GM12801 (cell line): ENCODE results near the gene ATOH8.

Experiments
- TF ChIP-seq, protein P1 (sequence below): IDR thresholded peaks from one replicate; pipeline ENCODE4 v1.5.1; 2011; ENCODE audit warnings: control low read depth; ENCODE audit not compliant: insufficient read length; ENCODE audit errors: extremely low read depth

The ATOH8 gene

GRCh38 chr2:85794491-85795121, 40.8 kb downstream of the ATOH8 start:
- TF ChIP-seq, protein P1, sequence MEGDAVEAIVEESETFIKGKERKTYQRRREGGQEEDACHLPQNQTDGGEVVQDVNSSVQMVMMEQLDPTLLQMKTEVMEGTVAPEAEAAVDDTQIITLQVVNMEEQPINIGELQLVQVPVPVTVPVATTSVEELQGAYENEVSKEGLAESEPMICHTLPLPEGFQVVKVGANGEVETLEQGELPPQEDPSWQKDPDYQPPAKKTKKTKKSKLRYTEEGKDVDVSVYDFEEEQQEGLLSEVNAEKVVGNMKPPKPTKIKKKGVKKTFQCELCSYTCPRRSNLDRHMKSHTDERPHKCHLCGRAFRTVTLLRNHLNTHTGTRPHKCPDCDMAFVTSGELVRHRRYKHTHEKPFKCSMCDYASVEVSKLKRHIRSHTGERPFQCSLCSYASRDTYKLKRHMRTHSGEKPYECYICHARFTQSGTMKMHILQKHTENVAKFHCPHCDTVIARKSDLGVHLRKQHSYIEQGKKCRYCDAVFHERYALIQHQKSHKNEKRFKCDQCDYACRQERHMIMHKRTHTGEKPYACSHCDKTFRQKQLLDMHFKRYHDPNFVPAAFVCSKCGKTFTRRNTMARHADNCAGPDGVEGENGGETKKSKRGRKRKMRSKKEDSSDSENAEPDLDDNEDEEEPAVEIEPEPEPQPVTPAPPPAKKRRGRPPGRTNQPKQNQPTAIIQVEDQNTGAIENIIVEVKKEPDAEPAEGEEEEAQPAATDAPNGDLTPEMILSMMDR, result no peak

GRCh38 chr2:85795331-85796045, 41.7 kb downstream of the ATOH8 start:
- TF ChIP-seq, protein P1, result no peak

DNA sequence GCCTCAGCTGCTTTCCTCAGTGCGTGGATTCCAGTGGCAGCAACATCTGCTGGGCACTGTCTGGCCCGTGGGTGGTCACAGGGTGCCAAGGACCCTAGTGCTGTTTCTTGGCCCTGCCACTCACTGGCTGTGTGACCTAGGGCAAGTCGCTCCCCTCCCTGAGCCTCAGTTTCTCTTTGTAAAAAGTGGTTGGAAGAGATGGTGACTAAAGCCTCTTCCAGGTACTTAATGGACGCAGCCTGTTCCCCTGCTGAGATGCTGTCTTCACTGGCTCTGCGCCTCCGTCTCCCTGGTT, 42.2 kb downstream of the ATOH8 start:
- TF ChIP-seq, protein P1, result no peak

DNA sequence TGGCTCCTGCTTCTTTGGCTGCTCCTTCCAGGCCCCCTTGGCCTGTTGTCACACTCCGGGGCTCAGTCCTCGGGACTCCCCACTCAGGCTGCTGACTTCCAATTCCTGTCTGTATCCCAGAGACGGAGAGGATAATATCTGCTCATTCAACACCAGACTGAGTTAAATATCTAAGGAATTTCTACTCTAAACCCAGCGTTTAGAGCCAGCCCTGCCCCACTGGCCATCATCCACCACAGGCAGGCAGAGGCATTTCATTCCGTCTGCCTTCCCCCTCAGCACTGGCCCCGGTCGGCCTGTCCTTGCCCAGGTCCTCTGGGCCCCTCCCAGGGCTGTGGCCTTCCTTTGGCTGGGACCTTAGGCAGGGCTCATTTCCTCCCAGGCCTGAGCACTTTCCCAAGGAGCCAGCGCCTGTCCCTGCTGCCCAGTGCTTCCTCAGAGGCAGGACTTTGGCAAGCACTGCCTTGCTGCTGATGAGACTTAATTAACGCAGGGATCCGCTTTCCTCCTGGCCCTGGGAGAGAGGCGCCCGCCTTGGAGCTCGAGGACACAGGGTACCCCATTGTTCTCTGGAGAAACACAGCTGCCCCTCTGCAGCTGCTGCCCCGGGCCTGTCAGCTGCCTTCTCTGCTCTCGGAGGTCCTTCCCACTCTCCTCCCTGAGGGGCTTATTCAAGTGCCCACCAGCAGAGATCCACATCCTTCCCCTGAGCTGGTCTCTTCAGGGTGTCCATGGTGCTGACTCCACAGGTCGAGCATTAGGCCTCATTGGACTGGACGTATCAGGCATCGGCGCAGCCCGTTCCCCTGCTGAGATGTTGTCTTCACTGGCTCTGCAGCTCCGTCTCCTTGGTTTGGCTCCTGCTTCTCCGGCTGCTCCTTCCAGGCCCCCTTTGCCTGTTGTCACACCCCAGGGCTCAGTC, 42.8 kb downstream of the ATOH8 start:
- TF ChIP-seq, protein P1, result no peak

GRCh38 chr2:85797263-85797660, 43.5 kb downstream of the ATOH8 start:
- TF ChIP-seq, protein P1, result no peak

DNA sequence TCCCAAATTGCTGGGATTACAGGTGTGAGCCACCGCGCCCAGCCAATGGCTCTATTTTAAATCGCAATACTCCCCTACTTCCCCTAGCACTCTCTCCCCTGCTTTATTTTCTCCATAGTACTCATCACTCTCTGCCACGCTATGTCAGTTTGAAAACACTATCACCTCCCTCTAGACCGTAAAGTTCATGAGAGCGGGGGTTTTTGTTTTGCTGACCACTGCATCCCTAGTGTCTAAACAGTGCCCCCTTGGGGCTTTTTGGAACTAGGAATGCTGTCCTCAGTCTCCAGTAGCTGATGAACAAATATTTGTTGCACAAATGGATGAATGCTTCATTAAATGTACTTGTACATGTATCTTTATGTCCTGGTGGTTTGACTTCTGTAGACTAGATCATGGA, 44.1 kb downstream of the ATOH8 start:
- TF ChIP-seq, protein P1, result no peak

DNA sequence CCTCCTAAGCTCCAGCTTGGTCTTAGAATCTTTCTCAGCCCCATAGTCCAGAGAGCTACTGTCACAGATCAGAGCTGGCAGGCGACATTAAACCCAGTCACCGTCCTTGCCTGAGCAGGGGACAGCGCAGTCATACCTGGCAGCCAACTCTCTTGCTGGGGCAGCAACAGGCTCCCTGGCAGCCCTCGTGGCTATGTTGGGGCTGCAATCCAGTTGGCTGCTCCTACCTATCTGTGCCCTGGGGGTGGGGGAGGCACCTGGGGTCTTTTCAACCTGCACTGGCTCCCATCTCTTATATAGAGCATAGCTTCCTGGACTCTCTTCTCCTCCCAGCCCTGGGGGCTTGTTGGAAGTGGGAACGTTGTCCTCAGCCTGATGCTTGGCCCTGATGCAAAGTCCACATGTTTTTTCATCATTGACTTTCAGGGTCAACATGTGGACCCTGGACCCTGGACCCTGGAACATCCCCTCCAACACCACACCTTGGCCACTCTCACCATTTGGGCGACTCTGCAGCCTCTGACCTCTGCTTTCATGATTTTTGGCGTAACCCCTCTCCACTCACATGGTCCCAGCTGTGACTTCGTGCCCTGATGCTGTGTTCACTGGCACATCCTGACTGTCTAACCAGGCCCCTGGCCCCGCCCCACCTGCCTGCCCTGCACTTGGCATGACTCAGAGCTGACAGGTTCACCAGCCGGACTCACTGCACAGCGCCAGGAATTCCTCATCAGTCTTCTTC, 45.6 kb downstream of the ATOH8 start:
- TF ChIP-seq, protein P1, result no peak
